ENCODE data around the gene UTF1. TPM values are rescaled to one million over a fixed set of nuclear protein-coding genes. Genes with fewer than 3 reads are reported as not detected.

The UTF1 gene
- polyA plus RNA-seq, 3 donors, result 0.14 to 0.48 (median 0.24) TPM

DNA sequence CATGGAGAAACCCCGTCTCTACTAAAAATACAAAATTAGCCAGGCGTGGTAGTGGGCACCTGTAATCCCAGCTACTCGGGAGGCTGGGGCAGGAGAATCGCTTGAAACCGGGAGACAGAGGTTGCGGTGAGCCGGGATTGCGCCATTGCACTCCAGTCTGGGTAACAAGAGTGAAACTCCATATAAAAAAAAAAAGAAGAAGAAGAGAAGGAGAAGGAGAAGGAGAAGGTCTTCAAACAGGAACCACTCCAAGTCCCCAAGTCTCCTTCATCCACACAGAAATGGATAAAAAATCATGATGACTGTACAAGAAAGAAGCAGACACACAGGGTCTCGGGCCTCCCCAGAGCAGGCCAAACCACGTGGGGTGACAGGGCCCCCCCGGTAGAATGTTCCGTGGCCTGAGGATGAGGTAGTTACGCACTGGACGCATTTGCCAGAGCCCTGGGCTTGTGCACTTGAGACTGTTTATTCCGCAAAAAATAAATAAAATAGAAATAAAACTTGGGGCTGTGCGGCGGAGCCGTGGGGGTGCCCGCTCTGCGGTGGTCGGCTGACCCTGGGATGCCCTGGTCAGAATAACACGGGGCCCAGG is 23.4 kb downstream of the UTF1 start:
- peak; percentile 47 to 78 (median 76) for DNase-seq
- H3K27me3 ChIP-seq (ENCODE audit: control insufficient read depth in 2 of 2, insufficient read depth in 2 of 2, low read length in 2 of 2), result peaks cover 0 to 10% of the 10 kb centered on the region in 2 donors
- WGBS (ENCODE audit: insufficient coverage), result 61% methylated on average over 13 of the region's 22 CpGs
- H3K9me3 ChIP-seq (replicated peaks in 1 of 2; ENCODE audit: control insufficient read depth in 1 of 2, insufficient read depth in 1 of 2, low read length in 2 of 2), result no peaks in the 10 kb centered on the region
- Mint-ChIP-seq H3K27ac (peak overlapping the region; percentile 74 to 95 (median 92)), H3K4me3 (peak overlapping the region in 1 of 2 donors; percentile 51), H3K9me3 (no peaks in the 10 kb centered on the region), H3K4me1 (peaks cover 48% of the 10 kb centered on the region), H3K36me3 (no peaks in the 10 kb centered on the region), H3K27me3 (ENCODE audit: low read depth in 3 of 3) (peaks cover 10 to 22% (median 12%) of the 10 kb centered on the region in 3 donors)
- H3K36me3 ChIP-seq (replicated peaks in 1 of 2; ENCODE audit: control insufficient read depth in 1 of 2, insufficient read depth in 2 of 2, low read length in 2 of 2), result no peaks in the 10 kb centered on the region
- peak overlapping the region; percentile 42 to 59 for H3K27ac ChIP-seq (ENCODE audit: low read depth in 1 of 2, low read length in 2 of 2)
- peak overlapping the region; percentile 38 for H3K4me2 ChIP-seq (replicated peaks; ENCODE audit: extremely low read depth, low read length, poor library complexity, severe bottlenecking)
- H3K9ac ChIP-seq (ENCODE audit: insufficient read depth, low read length, poor library complexity, severe bottlenecking), result no peak overlapping the region
- intact Hi-C loops (cut with micrococcal nuclease), result loop anchor here in 1 of 2 donors (10.0 kb wide), 1 partner anchor 109 kb away; no protein-coding TSS in a partner anchor
- H3K79me2 ChIP-seq (ENCODE audit: insufficient read depth, low read length), result no peaks in the 10 kb centered on the region
- no peaks in the 10 kb centered on the region for H4K20me1 ChIP-seq (ENCODE audit: insufficient read depth, low read length)
- TF ChIP-seq, protein P1, sequence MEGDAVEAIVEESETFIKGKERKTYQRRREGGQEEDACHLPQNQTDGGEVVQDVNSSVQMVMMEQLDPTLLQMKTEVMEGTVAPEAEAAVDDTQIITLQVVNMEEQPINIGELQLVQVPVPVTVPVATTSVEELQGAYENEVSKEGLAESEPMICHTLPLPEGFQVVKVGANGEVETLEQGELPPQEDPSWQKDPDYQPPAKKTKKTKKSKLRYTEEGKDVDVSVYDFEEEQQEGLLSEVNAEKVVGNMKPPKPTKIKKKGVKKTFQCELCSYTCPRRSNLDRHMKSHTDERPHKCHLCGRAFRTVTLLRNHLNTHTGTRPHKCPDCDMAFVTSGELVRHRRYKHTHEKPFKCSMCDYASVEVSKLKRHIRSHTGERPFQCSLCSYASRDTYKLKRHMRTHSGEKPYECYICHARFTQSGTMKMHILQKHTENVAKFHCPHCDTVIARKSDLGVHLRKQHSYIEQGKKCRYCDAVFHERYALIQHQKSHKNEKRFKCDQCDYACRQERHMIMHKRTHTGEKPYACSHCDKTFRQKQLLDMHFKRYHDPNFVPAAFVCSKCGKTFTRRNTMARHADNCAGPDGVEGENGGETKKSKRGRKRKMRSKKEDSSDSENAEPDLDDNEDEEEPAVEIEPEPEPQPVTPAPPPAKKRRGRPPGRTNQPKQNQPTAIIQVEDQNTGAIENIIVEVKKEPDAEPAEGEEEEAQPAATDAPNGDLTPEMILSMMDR (IDR thresholded peaks at IDR 0.05), result no peak
- peaks cover 39 to 50% of the 10 kb centered on the region in 2 donors for H3K4me1 ChIP-seq (ENCODE audit: control insufficient read depth in 1 of 2, insufficient read depth in 2 of 2, low read length in 2 of 2)
- H2AFZ ChIP-seq (ENCODE audit: insufficient read depth, low read depth, low read length, poor library complexity, severe bottlenecking), result no peak overlapping the region
- peak overlapping the region in 1 of 3 experiments; percentile 45 for H3K4me3 ChIP-seq (replicated peaks in 1 of 3; ENCODE audit: low read depth in 2 of 3, low read length in 3 of 3)

DNA sequence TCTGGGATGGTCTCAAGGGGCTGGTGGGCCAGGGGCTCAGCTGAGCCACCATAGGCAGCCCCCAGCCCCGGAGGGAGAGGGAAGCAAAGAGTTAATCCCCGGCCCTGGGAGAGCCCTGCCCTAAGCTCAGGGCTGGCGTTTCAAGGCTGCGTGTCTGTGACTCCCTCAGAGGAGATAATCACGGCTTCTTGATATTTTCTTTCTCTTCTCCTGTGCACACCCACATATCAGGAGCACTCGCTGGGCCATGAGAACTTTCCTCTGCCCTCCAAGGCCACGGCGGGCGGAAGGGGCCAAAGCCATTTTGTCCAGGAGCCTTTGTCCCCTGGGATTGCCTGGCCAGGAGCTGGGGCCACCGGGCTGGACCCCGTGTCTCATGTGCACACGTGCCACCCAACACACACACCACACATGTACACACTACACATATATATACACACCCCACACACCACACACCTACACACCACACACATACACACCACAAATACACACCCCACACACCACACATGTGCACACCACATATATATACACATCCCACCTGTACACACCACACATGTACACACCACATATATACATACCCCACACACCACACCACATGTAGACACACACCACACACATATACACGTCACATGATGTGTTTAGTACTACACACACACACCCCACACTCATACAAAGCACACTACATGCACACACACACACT is 24.6 kb downstream of the UTF1 start:
- Histone ChIP-seq H3K4me2 (replicated peaks; ENCODE audit: extremely low read depth, low read length, poor library complexity, severe bottlenecking) (no peak overlapping the region), H3K79me2 (ENCODE audit: insufficient read depth, low read length) (no peaks in the 10 kb centered on the region), H3K36me3 (replicated peaks in 1 of 2; ENCODE audit: control insufficient read depth in 1 of 2, insufficient read depth in 2 of 2, low read length in 2 of 2) (no peaks in the 10 kb centered on the region), H3K4me1 (ENCODE audit: control insufficient read depth in 1 of 2, insufficient read depth in 2 of 2, low read length in 2 of 2) (peaks cover 50 to 61% of the 10 kb centered on the region in 2 donors), H4K20me1 (ENCODE audit: insufficient read depth, low read length) (no peaks in the 10 kb centered on the region), H3K27ac (ENCODE audit: low read depth in 1 of 2, low read length in 2 of 2) (no peak overlapping the region), H3K9me3 (replicated peaks in 1 of 2; ENCODE audit: control insufficient read depth in 1 of 2, insufficient read depth in 1 of 2, low read length in 2 of 2) (no peaks in the 10 kb centered on the region), H2AFZ (ENCODE audit: insufficient read depth, low read depth, low read length, poor library complexity, severe bottlenecking) (no peak overlapping the region), H3K4me3 (replicated peaks in 1 of 3; ENCODE audit: low read depth in 2 of 3, low read length in 3 of 3) (no peak overlapping the region), H3K9ac (ENCODE audit: insufficient read depth, low read length, poor library complexity, severe bottlenecking) (no peak overlapping the region), H3K27me3 (ENCODE audit: control insufficient read depth in 2 of 2, insufficient read depth in 2 of 2, low read length in 2 of 2) (peaks cover 0 to 10% of the 10 kb centered on the region in 2 donors)
- Mint-ChIP-seq H3K27ac (peak overlapping the region in 5 of 7 donors; percentile 27 to 93 (median 65)), H3K9me3 (no peaks in the 10 kb centered on the region), H3K4me1 (peaks cover 55% of the 10 kb centered on the region), H3K27me3 (ENCODE audit: low read depth in 3 of 3) (peaks cover 9 to 19% (median 10%) of the 10 kb centered on the region in 3 donors), H3K36me3 (no peaks in the 10 kb centered on the region), H3K4me3 (no peak overlapping the region)
- intact Hi-C loops (cut with micrococcal nuclease), result loop anchor here (5.0 to 10.0 kb wide), 4 partner anchors 38 to 242 kb away; partner anchors contain the start of genes TUBGCP2 (in 1 of the 2) and ZNF511 (in 1 of the 2)
- no peak for DNase-seq
- TF ChIP-seq, protein P1 (IDR thresholded peaks at IDR 0.05), result no peak
- WGBS (ENCODE audit: insufficient coverage), result 81% methylated on average over 11 of the region's 13 CpGs

All from CD14-positive monocyte (primary cell).